ENCODE data around the gene AUH.
"Not testable (repeated sequence)": the region's sequence is repeated elsewhere in the genome, so short reads cannot be mapped to it uniquely, and the experiment has no call there.

Gene AUH, protein sequence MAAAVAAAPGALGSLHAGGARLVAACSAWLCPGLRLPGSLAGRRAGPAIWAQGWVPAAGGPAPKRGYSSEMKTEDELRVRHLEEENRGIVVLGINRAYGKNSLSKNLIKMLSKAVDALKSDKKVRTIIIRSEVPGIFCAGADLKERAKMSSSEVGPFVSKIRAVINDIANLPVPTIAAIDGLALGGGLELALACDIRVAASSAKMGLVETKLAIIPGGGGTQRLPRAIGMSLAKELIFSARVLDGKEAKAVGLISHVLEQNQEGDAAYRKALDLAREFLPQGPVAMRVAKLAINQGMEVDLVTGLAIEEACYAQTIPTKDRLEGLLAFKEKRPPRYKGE

DNA sequence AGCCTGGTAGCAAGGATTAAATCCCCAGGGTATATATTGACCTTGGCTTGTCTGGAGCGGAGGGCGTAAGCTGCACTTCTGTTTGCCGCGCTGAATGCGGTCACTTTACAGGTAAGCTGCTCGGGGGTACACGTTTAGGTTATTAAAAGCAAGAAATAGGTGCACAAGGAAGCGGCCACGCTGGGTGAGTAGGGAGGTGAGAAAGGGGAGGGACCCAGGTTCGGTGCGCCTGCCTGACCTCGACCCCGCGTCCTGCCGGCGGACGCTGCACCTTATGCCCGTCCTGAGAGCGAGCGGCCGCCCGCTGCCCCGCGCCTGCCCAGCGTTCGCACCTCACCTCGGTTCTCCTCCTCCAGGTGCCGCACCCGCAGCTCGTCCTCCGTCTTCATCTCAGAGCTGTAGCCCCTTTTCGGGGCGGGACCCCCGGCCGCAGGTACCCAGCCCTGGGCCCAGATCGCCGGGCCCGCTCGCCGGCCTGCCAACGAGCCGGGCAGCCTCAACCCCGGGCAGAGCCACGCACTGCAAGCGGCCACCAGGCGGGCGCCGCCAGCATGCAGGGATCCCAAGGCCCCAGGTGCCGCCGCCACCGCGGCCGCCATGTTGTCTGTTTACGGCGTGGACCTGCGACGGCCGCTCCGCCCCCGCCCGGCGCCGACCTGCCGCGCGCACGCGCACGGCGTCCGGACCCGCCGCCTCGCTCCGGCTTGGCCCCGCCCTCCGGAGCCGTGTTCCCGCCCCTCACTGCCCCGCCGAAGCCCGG is at the start of gene AUH:
Gene AUH, minus strand, starts transcription at position 628 of the 760 bp plus-strand sequence. Its CDS starts 29 bp downstream, at position 599.
- ATAC-seq: peak; percentile 86 to 88

DNA sequence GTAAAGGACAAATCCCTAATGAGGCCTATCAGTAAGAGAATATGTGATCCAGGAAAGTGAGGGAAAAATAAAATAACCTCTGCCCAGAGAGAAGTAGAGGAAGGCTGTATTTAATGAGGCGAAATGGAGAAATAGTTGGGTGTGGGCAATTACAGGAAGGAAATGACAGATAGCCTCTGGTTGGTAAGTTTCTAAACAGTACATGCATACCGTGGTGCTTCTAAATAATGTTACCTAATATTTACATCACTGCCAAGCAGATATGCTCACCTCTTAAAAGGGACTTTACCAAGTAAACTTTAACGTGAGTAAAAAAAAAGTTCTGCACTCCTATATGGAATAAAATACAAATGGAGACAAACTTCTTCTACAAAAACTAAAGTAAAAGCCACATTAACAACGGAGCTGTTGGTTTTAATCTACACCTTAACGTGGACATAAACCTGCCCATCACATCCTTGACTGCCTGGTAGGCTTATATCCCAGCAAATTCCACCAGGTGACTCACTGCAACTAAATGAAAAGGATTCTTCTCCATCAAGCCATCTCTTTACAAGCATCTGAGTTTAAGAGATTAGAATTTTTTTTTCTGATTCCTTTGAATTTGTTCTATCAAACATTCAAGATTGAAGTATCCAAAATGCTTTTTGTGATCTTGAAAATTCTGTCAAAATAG is 49.5 kb upstream of the AUH start:
- no peak for ATAC-seq

DNA sequence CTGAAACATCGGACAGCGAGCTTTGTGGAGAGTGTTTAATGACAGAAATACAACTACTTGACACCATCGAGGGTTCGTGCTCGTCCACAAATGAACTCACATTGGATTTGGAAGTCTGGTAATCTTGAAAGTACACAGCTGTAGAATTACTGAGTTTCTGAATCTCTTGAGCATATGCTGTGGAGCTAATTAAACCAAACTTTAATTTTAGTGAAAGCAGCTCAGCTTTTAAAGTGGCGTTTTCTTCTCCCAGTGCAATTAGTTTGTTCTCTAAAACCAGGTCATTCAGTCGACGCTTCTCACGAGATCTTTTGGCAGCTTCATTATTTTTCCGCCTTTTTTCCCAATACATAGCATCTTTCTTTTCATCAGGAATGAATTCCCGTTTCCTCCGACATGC is 48.4 kb upstream of the AUH start:
- ATAC-seq: no peak

DNA sequence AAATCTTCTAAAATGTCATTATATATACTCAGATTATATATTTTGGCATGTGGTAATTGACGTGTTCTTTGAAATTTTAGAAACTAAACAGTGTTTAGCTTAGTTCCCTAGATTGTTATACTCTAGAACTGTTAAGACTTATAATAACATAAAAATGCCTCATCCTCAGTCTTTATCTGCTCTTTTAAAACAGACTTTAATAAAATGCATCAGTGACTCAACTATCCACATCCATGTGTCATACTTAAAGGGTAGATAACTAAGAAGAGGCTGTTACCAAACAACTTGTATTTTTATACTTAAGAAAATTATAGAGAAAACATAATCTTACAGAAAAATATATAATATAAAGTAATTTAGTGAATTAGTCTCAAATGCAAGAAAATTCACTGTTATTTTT is 46.8 kb upstream of the AUH start:
- no peak for ATAC-seq

DNA sequence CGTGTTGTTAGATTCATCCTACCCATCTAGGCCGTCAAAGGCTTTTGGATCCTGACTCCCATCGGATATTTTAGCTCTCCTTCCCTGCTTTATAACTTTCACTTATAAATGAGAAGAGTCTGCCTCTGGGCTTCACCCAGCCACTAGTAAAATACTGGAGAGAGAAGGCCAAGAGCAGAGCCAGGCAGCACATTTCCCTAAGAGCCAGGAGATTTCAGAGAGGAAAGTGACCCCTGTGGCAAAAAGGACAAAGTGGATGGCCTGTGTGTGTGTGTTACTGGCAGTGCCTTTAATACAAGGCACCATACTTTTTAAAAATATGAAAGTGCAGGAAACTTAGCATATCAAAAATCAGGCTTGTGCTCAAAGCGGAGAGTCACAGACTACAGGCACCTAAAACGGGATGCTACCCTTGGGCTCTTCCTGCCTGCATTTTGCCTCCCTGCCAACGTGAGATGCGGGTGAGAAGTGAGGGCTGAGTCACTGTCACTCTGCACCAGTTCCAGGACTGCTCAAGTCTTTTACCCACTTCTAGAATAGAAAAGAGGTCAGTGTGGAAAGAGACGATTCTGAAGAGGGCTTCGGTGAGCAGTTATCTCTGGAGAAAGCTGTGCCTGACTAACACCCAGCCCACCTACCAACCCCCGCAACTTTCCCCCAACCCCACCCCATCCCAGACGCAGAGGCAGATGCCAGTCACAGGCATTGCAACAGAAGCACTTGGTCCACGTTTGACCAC is 46.0 kb upstream of the AUH start:
- no peak for ATAC-seq

DNA sequence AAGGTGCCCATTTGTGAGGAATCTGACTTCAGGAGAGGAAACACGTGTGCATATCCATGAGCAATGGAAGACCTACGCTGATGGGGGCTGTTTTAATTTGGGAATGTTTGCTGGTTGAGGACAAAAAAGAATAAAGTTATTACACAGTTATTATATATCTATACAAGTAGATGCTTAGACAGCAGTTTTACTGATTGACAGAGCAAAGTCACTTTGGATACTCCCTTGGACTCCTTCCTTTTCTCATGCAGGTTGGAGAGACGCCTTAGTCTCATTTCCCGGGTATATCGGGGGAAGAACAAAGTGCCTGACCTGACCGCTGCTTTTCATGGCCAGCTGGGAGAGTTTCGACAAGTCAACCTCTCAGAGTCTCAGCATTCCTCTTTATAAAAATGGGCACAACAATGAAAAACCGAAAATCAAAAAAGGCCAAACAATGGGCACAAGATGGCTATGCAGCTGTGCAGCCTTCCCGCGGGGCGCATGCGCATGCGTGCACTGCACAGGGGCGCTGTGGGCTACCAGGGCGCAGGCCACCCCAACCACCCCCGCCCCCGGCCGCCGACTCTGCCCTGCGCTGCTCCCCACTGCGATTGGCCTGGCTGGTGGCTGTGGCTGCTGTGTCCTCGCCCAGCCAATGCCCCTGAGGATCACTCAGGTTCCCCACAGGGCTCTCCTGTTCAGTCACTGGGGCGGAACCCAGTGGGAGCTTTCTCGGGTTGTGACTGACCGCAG is 43.8 kb upstream of the AUH start:
- ATAC-seq: no peak

DNA sequence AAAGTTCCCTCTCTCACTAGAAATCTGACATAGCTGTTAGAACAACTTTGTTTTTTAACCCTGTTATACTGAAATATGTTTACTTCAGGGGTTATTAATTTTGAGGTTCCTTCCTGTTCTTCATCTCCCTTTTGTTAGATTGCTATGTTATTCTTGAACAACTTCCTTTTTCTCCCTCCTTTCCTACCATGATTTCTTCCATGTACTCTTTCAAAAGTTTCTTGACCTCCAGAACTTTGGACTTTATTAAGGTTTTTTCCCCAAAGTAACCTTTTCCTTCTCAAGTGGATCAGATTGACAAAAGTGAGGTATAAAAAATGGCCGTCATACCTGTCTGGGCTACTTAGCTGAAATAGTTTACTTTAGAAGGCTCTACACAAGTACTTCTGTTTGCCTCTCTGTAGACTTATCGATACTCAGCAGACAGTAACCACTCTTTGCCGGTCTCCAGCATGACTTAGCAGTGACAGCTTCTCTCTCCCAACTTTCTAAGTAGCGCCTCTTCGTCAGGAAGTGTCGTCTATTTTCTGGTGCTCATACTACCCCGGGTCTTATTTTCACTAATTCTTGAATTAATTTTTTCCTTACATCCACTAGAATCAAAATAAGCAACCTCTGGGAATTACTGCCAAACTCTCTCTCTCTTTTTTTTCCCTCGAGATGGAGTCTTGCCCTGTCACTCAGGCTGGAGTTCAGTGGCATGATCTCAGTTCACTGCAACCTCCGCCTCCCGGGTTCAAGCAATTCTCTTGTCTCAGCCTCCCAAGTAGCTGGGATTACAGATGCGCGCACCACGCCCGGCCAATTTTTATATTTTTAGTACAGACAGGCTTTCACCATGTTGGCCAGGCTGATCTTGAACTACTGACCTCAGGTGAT is 42.2 kb upstream of the AUH start:
- no peak for ATAC-seq

DNA sequence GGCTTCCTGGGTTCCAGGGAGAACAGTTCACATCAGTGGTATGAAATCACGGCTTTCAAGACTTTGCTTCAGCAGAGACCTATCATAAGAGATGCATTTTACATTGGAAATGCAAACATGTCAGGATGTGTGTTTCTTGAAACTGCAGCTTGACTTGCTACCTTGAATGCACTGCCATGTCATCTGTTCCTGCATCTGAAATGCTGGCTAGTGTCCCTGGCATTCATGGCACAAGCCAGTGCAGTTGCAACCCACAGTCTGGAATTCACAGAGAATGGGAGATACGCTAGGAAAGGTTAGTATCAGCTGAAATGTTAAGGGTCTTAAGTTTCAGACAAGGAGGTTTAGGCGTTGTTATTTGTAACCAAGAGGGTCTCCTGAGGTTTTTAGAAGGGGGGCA is 37.2 kb upstream of the AUH start:
- ATAC-seq: no peak

DNA sequence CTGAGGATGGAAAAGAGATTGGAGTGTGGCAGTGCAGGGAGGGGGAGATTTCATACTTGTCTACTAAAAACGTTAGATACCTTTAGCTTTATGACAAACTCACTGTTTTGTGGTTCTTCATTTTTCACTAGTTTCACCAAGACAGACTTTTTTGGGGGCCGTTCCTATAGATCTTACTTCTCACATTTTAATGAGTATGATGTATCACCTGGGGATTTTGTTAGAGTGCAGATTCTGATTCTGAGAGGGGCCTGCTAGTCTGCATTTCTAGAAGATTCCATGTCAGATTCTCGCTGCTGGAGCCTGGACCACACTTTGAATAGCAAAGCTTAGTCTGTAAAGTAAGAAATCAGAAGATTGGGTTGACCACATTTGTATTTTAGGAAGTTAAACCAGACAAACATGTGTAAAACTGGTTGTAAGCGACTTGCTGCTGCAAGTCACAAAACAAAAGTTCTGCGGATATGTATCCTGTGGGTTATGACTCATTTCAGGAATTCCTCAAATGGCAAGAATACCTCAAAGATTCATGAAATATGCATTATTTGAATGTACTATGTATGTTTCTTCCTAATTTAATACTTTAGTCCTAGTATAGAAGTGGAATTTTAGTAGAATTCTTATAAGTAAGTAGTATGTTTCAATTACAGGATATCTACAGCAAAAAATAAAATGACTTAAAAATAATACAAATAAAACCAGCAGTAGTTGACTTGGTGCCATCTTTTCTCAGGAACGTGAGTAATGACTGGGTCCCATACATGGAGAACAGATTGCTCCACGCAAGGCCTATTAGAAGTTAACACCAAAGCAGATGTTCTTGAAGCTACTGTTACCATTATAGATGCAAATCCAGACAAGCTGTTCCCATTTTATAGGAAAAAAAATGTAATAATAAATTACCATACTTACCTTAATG is 34.1 kb upstream of the AUH start:
- peak; percentile 73 for ATAC-seq

DNA sequence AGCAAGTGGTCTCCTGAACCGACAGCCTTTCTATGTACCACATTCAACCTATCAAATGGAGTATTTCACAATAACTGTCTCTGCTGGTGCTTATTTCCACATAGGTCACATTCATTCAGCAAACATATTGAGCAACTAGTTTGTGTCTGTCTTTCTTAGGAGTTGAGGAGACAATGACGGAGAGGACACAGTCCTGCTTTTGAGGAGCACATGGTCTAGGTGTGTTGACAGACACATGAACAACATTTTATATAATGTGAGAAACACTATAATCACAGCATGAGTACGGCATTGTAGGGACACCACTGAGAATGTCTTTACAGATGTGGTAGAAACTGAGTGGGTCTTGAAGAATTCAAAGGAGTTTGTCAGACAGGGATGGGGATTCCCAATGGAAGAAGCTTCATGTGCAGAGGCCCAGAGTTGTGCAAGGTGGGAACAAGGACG is 33.4 kb upstream of the AUH start:
- peak; percentile 15 to 18 for ATAC-seq

DNA sequence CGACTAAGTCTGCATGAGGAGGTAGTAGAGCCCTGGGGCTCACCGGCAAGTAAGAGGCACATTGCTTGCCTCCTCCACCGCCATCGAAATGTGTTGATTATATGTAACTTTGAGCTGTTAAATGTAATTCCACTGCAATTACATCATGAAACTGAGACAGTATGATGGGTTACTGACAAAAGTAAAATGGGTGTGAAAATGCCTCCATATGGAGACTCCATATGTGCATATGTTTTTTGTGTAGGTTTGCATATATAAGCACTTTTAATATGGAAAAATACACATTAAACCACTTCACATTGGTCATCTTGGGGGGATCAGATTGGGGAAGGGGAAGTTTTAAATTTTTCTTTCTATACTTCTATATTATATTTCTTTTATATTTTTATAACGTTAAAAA is 32.1 kb upstream of the AUH start:
- no peak for ATAC-seq

DNA sequence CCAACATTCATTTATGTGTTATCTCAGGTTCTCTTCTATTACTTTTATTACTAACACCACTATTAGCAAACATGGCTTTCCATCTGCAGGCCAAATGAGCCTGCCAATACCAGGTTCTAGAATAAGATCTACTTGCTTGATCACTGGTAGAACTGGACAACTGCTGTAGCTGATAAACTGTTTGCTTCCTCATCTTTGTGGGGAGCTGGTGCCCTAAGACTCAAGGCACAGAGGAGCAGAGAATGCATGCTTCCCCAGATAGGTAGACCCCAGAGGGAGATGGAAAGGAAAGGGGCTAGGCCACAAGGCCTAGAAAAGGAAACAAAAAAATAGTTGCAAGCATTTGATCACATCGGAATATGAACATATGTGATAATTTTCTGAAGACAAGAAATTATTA is 30.7 kb upstream of the AUH start:
- ATAC-seq: no peak

DNA sequence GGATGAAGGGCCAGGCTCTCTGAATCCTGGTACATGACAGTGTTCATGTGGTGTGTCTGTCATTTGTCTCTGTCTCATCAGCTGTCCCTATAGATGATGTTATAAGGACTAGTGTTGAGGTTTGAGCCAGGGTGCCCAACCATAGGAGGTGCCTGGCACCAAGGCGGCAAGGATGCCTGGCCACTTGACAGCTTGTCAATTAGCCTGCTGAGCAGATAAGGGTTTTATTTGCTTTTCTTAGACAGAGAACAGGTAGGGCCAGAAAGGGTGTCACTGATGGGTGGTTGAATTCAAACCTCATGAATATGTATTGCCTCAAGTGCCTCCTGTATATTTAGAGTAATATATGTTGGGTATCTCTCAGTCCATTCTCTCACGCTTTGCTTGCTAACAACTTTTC is 30.1 kb upstream of the AUH start:
- ATAC-seq: no peak

DNA sequence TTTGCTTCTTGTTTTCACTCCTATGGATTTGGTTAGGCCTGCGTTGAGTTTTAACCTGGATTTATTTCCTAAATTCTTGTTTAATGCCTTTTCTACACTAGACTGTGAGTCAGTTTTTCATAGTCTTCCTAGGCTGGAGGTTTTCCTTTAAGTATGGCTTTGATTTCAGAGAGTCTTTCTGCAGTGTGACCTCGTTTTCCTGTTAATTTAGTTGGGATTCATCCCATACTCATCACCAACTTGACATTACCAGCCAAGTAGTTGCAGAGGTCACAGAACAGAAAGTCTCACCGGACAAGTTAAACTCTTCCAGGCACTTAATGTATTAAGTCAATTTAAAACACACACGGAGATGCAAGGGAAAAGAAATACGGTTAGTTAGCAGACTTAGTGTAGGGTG is 29.7 kb upstream of the AUH start:
- ATAC-seq: no peak

DNA sequence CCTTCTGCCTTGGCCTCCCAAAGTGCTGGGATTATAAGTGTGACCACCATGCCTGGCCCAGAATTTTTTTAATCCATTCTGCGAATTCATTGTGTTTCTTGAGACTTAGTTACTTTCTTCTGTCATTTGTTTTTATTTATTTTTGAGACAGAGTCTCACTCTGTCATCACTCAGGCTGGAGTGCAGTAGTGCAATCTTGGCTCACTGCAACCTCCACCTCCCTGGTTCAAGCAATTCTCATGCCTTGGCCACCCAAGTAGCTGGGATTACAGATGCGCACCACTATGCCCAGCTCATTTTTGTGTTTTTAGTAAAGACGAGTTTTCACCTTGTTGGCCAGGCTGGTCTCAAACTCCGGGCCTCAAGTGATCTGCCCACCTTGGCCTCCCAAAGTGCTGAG is 28.0 kb upstream of the AUH start:
- not testable (repeated sequence) for ATAC-seq

DNA sequence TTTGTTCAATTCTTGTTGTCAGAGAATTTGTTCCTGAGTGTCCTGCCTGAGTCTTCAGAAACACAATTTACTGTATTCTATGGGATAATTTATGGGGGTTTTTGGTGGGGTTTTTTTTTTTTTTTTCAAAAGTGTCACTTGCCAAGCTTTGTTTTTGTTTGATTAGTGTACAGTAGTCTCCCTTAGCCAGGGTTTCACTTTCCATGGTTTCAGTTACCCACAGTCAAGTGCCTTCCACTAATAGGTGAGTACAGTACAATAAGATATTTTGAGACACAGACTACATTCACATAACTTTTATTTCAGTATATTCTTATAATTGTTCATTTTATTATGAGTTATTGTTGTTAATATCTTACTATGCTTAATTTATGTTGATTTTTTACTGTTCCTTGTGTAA is 25.0 kb upstream of the AUH start:
- no peak for ATAC-seq

DNA sequence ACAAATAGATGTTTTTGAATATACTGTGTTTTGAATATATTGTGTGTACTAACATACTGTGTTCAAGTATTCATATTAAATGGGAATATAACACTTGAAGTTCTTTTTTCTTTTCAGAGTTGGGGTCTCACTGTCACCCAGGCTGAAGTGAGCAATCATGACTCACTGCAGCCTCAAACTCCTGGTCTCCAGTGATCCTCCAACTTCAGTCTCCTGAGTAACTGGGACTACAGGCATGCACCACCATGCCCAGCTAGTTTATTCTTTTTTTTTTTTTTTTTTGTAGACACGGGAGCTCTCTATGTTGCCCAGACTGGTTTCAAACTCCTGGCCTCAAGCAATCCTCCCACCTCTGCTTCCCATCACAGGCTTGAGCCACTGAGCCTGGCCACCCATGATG is 23.2 kb upstream of the AUH start:
- ATAC-seq: no peak

DNA sequence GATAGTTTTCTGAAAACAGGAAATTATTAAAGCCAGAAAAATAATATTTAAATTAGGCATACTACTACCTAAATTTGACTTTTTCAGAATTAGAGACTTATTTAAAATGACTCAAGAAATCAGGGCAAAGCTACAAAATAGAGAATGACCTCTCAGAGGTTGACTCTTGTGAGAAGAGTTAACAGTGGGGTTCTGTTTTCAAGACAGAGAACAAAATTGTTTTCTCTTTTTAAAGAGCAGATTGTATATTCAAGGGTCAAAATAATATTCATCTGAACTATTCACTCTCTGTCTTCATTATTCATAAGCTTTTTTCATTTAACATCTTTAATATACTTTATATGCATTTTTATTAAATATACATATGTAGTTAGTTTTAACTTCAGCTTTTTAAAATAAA is 21.9 kb upstream of the AUH start:
- ATAC-seq: no peak

DNA sequence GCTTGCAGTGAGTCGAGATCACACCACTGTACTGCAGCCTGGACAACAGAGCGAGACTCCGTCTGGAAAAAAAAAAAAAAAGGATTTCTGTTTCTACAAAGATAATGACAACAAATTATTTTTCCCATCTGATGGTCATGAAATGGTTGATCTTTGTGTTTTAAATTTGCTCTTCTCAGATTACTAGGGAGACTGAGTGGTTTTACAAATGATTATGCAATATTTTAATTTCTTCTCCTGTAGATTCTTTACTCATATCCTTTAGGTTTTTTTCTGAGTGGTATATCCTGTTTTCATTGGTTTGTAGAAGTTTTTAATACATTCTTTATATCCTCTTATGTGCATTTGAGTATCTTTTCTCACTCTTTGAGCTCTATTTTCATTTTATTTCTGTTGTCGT is 20.6 kb upstream of the AUH start:
- ATAC-seq: no peak

DNA sequence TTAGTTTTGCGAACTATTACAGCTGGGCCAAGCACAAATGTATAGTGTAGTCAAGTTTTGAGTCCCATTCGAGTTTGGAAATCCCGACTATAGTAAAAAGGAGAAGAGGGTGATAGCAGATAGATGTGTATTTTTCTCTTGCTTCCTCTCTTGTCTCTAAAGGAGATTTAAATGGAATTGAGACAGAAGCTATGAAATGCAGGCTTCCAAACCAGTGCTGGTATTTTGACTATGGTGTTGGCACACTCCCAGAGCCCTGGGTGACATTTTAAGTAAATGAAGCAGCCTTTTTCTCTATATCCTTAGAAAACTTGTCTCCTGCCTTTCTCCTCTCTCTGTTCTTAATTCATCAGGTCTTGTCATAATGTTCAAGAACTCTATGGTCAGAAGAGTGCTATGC is 17.7 kb upstream of the AUH start:
- no peak for ATAC-seq

All from activated CD4-positive, CD25-positive, alpha-beta regulatory T cell treated with anti-CD3 and anti-CD28 coated beads, Interleukin-2, amount 50 U/mL, for 24 hours (primary cell).